B cell (primary cell): ENCODE measurements around the gene SMCO2. TPM values are rescaled to one million over a fixed set of nuclear protein-coding genes. Genes with fewer than 3 reads are reported as not detected.

Source experiments
- ATAC-seq: fragments of 200-7000 bp; cut with Tn5 transposase; one replicate; pipeline ENCODE4 v1.10.0; 2021; ENCODE audit warnings: low read depth, mild to moderate bottlenecking, moderate number of reproducible peaks, moderate library complexity
- CTCF ChIA-PET: fragments of 350-600 bp; sonication (Branson Sonifier 250); formaldehyde crosslinking; loops from one replicate; lab custom pipeline; 2021; ENCODE audit warnings: antibody characterized with exemption, inconsistent platforms; lab: Charles Lee
- POLR2A ChIA-PET: fragments of 350-600 bp; sonication (Branson Sonifier 250); formaldehyde crosslinking; loops from one replicate; lab custom pipeline; 2021; ENCODE audit warnings: antibody characterized with exemption; lab: Charles Lee
- DNase-seq: peaks from one replicate; pipeline ENCODE4 v3.0.0; 2013
- H2AFZ ChIP-seq: 2 replicates; pipeline ENCODE4 v1.6.1; 2012; ENCODE audit warnings: mild to moderate bottlenecking, low read depth, low read length; ENCODE audit not compliant: insufficient read depth, poor library complexity, severe bottlenecking
- H3K27ac ChIP-seq, 2 donors: 1 replicate in 1 of 2; 2 replicates in 1 of 2; pipeline ENCODE4 v1.5.1; 2012 to 2013; ENCODE audit warnings: low read length in 2 of 2, mild to moderate bottlenecking in 2 of 2, moderate library complexity in 1 of 2
- H3K27me3 ChIP-seq, 4 experiments: fragments of 200-600 bp in 1 of 4; sonication (generic) in 1 of 4; replicated peaks in 1 of 4; 1 replicate in 2 of 4; 2 replicates in 2 of 4; pipeline versions ENCODE4 v1.6.1 to v1.7.0; 2013 to 2016; ENCODE audit warnings: low read length in 3 of 4, mild to moderate bottlenecking in 2 of 4, mixed read lengths in 1 of 4, moderate library complexity in 1 of 4; ENCODE audit not compliant: insufficient read depth in 4 of 4, control insufficient read depth in 3 of 4; ENCODE audit errors: control extremely low read depth in 1 of 4
- H3K36me3 ChIP-seq, 2 experiments: replicated peaks in 1 of 2; 1 replicate in 1 of 2; 2 replicates in 1 of 2; pipeline versions ENCODE4 v1.6.1 to v1.7.1; 2013; ENCODE audit warnings: low read length in 1 of 2; ENCODE audit not compliant: insufficient read depth in 2 of 2, control insufficient read depth in 1 of 2; ENCODE audit errors: control extremely low read depth in 1 of 2, extremely low read depth in 1 of 2
- H3K4me1 ChIP-seq, 2 donors: fragments of 200-600 bp in 1 of 2; sonication (generic) in 1 of 2; 1 replicate in 1 of 2; 2 replicates in 1 of 2; pipeline versions ENCODE4 v1.5.1 to v1.6.1; 2013 to 2017; ENCODE audit warnings: low read length in 2 of 2; ENCODE audit not compliant: control insufficient read depth in 2 of 2, insufficient read depth in 2 of 2
- H3K4me2 ChIP-seq: replicated peaks from 2 replicates; pipeline ENCODE3; 2012; ENCODE audit warnings: mild to moderate bottlenecking, low read depth, low read length; ENCODE audit not compliant: poor library complexity, severe bottlenecking
- H3K4me3 ChIP-seq, 5 experiments: fragments of 200-600 bp in 1 of 5; sonication (generic) in 1 of 5; 1 replicate in 3 of 5; 2 replicates in 2 of 5; pipeline versions ENCODE4 v1.5.1 to v1.7.0; 2011 to 2016; ENCODE audit warnings: low read length in 4 of 5, mild to moderate bottlenecking in 4 of 5, low read depth in 2 of 5, control low read depth in 1 of 5, moderate library complexity in 1 of 5; ENCODE audit not compliant: insufficient read depth in 1 of 5; ENCODE audit errors: control extremely low read depth in 1 of 5, extremely low read depth in 1 of 5
- H3K79me2 ChIP-seq: fragments of 200-600 bp; sonication (generic); one replicate; pipeline ENCODE4 v1.6.0; 2016; ENCODE audit warnings: low read length; ENCODE audit not compliant: control insufficient read depth, insufficient read depth
- H3K9ac ChIP-seq: fragments of 200-600 bp; sonication (generic); 2 replicates; pipeline ENCODE4 v1.6.1; 2017; ENCODE audit warnings: mild to moderate bottlenecking, low read length, moderate library complexity
- H3K9me3 ChIP-seq, 3 donors: one replicate each; pipeline versions ENCODE4 v1.6.1 to v1.7.1; 2013; ENCODE audit warnings: low read length in 2 of 3; ENCODE audit not compliant: control insufficient read depth in 2 of 3, insufficient read depth in 1 of 3; ENCODE audit errors: control extremely low read depth in 1 of 3
- H4K20me1 ChIP-seq: 2 replicates; pipeline ENCODE4 v1.6.0; 2012; ENCODE audit warnings: mild to moderate bottlenecking, low read length; ENCODE audit not compliant: insufficient read depth, control insufficient read depth, poor library complexity, severe bottlenecking
- H3K27ac Mint-ChIP-seq: one replicate; pipeline ENCODE4 v1.8.0; 2021; ENCODE audit warnings: mixed read lengths
- H3K27me3 Mint-ChIP-seq: one replicate; pipeline ENCODE4 v1.8.0; 2021; ENCODE audit warnings: mixed read lengths
- H3K4me1 Mint-ChIP-seq: one replicate; pipeline ENCODE4 v1.8.0; 2021; ENCODE audit warnings: mixed read lengths
- H3K4me3 Mint-ChIP-seq: one replicate; pipeline ENCODE4 v1.8.0; 2021; ENCODE audit warnings: mixed read lengths
- H3K9me3 Mint-ChIP-seq: one replicate; pipeline ENCODE4 v1.8.0; 2022; ENCODE audit warnings: mixed read lengths; ENCODE audit not compliant: insufficient read depth
- CTCF ChIP-seq: fragments of 200-600 bp; IDR thresholded peaks from one replicate; pipeline ENCODE4 v1.8.0; 2022; ENCODE audit warnings: antibody characterized with exemption, mild to moderate bottlenecking
- EZH2 ChIP-seq: IDR thresholded peaks from 2 replicates; pipeline ENCODE4 v1.6.1; 2012; ENCODE audit warnings: borderline replicate concordance, low read depth, mild to moderate bottlenecking, moderate library complexity, low read length; ENCODE audit not compliant: insufficient read depth, poor library complexity, severe bottlenecking
- WGBS: methylation state at CpG from one replicate; pipeline ENCODE4 v1.1.5; 2013; ENCODE audit warnings: missing lambda C conversion rate; ENCODE audit not compliant: insufficient coverage; 5-methylcytosine and 5-hydroxymethylcytosine counted together
- intact Hi-C: fragments of 100-400 bp; cut with micrococcal nuclease; formaldehyde crosslinking; loops from one replicate; pipeline ENCODE4 v1.10.0; 2022
- polyA plus RNA-seq: library from polyadenylated mRNA; depleted of rRNA; stranded (reverse); fragments of >200 nt; gene quantifications from 2 replicates; pipeline ENCODE4 v1.2.3, GENCODE V29; 2012
- total RNA-seq, 2 donors: library from RNA; stranded (reverse); fragments of 120-200 nt in 1 of 2; gene quantifications; 1 replicate in 1 of 2; 2 replicates in 1 of 2; pipeline versions ENCODE4 v1.2.3 to v1.2.4, GENCODE V29; 2013 to 2022

Gene SMCO2
- total and polyA plus RNA-seq, 2 donors (not counting 1 experiment from before 2014, with no cell fraction given): 0.15 TPM; not detected in 1

GRCh38 chr12:27523642-27524493 lies 77.3 kb downstream of the SMCO2 start, which contains the start of gene PPFIBP1:
TSS of gene PPFIBP1 (plus strand) at chr12:27524206. CDS start at chr12:27633397, 109,191 bp downstream.
- H3K9ac ChIP-seq: peak within 1 kb of the TSS; percentile 78
- H3K4me3 Mint-ChIP-seq: peak within 1 kb of the TSS; percentile 98
- intact Hi-C loops: loop anchor here (1.0 to 10.0 kb wide), 7 partner anchors 10 to 587 kb away; partner anchors contain the start of genes FGFR1OP2, INTS13, KLHL42 and MANSC4
- peak within 1 kb of the TSS; percentile 80 to 98 (median 87) for H3K4me3 ChIP-seq
- H2AFZ ChIP-seq: peak within 1 kb of the TSS; percentile 83
- DNase-seq (peak; percentile 95), ATAC-seq (peak; percentile 99)
- H4K20me1 ChIP-seq: no peaks in the 10 kb centered on the region
- H3K36me3 ChIP-seq: no peaks in the 10 kb centered on the region
- 1% methylated on average over 38 of the region's 41 CpGs for WGBS
- H3K27me3 Mint-ChIP-seq: peaks cover 9% of the 10 kb centered on the region
- H3K4me1 ChIP-seq: peaks cover 15 to 20% of the 10 kb centered on the region in 2 donors
- H3K27ac Mint-ChIP-seq: peak within 1 kb of the TSS; percentile 95
- H3K9me3 Mint-ChIP-seq: no peaks in the 10 kb centered on the region
- ChIA-PET CTCF (interaction anchor here (0.5 to 1.1 kb wide), 4 partner anchors 8 to 302 kb away, joined by 3 to 5 read pairs (median 3); no protein-coding TSS in a partner anchor), POLR2A (interaction anchor here (0.6 to 0.7 kb wide), 2 partner anchors 9 to 11 kb away, joined by 3 to 4 read pairs; no protein-coding TSS in a partner anchor)
- peak within 1 kb of the TSS; percentile 79 to 83 for H3K27ac ChIP-seq
- peak within 1 kb of the TSS; percentile 82 for H3K4me2 ChIP-seq
- TF ChIP-seq EZH2: no peak
- no peak for TF ChIP-seq CTCF
- no peaks in the 10 kb centered on the region for H3K79me2 ChIP-seq
- no peaks in the 10 kb centered on the region for H3K27me3 ChIP-seq
- H3K9me3 ChIP-seq: no peaks in the 10 kb centered on the region
- H3K4me1 Mint-ChIP-seq: peaks cover 28% of the 10 kb centered on the region
